ENCODE results near the gene DHX15. TPM values are rescaled to one million over a fixed set of nuclear protein-coding genes. Genes with fewer than 3 reads are reported as not detected.

DHX15 gene
- total RNA-seq, 4 donors from 2014 or later: 106 to 125 (median 119) TPM

DNA sequence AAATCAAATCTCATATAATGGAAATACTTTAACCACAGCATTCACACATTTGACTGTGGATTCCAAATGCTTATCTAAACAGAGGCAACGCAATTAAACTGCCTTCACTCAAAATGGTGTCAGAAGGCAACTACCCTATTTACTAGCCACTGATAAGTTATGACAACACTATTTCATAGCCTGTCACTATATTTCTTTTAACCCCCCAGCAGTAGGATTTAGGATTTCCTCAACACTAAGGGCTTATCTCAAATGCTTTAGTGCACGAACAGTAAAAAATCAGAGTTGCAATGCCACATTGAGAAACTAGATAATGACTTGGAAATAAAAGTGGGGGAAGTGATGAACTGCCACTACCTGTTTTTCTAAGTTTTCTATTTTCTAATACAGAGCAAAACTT is 66.7 kb downstream of the DHX15 start:
- no peak for DNase-seq (ENCODE audit: low spot score in 2 of 2)
- TF ChIP-seq POLR2A (IDR thresholded peaks at IDR 0.05) (no peak), CTCF (IDR thresholded peaks at IDR 0.05) (no peak)
- 92 to 94% methylated on average over 2 of the region's 2 CpGs for WGBS, 2 donors
- intact Hi-C loops (cut with DNase I; ENCODE audit: low total_unique reads): no loop called here
- H3K4me3 ChIP-seq (ENCODE audit: low read depth, poor library complexity, severe bottlenecking): no peak overlapping the region

DNA sequence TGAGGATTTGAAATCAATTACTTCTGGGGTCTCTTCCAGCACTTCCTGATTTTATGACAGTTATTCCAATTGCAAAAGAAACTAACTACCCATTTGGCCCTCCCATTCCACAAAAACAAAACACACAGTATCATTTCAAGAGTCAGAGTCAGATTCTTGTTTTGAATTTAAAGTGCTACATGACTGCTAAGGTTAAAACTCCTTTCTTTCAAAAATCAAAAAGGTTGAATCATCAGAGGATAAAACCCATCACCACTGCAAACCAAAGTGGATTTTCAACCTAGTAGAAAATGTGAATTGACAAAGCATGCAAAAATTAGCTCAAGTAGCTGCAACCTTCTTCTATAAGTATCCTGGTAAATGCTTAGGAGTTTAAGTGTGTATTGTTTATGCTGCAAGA is 67.4 kb downstream of the DHX15 start:
- no peak for DNase-seq (ENCODE audit: low spot score in 2 of 2)
- intact Hi-C loops (cut with DNase I; ENCODE audit: low total_unique reads): no loop called here
- H3K4me3 ChIP-seq (ENCODE audit: low read depth, poor library complexity, severe bottlenecking): no peak overlapping the region
- no peak for TF ChIP-seq POLR2A (IDR thresholded peaks at IDR 0.05)
- no peak for TF ChIP-seq CTCF (IDR thresholded peaks at IDR 0.05)

DNA sequence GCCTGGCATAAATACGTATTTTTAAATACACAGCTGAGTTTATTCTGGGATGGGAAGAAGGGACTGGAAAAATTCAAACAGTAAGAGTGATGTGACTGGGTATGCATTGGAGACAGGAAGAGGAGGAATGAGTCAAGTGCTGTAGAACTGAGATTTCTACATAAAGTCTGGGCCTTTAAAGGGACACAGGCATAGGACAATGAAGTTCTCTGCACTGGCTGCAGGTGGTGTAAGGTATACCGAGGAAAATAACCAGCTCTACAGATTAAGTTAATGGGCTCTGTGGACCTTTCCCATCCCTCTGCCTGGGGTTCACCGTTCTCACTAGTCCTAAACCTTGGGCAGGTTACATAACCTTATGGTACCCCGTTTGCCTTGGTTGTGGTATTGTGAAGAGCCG is 68.7 kb downstream of the DHX15 start:
- intact Hi-C loops (cut with DNase I; ENCODE audit: low total_unique reads): no loop called here
- no peak for DNase-seq (ENCODE audit: low spot score in 2 of 2)
- TF ChIP-seq CTCF (IDR thresholded peaks at IDR 0.05) (no peak), POLR2A (IDR thresholded peaks at IDR 0.05) (no peak)
- no peak overlapping the region for H3K4me3 ChIP-seq (ENCODE audit: low read depth, poor library complexity, severe bottlenecking)
- WGBS, 2 donors: 97 to 98% methylated on average over 5 of the region's 5 CpGs

- TF ChIP-seq CTCF (IDR thresholded peaks at IDR 0.05) (no peak), POLR2A (IDR thresholded peaks at IDR 0.05) (no peak)
- H3K4me3 ChIP-seq (ENCODE audit: low read depth, poor library complexity, severe bottlenecking): no peak overlapping the region
- DNase-seq (ENCODE audit: low spot score in 2 of 2): no peak
- intact Hi-C loops (cut with DNase I; ENCODE audit: low total_unique reads): no loop called here
- 79 to 80% methylated on average over 1 of the region's 1 CpG for WGBS, 2 donors
Observed at GRCh38 chr4:24514808-24515207, 69.5 kb downstream of the DHX15 start.

- intact Hi-C loops (cut with DNase I; ENCODE audit: low total_unique reads): no loop called here
- WGBS, 2 donors: 48 to 85% methylated on average over 2 of the region's 2 CpGs
- DNase-seq (ENCODE audit: low spot score in 2 of 2): no peak
- no peak for TF ChIP-seq POLR2A (IDR thresholded peaks at IDR 0.05)
- no peak for TF ChIP-seq CTCF (IDR thresholded peaks at IDR 0.05)
- no peak overlapping the region for H3K4me3 ChIP-seq (ENCODE audit: low read depth, poor library complexity, severe bottlenecking)
Observed at GRCh38 chr4:24513718-24514117, 70.6 kb downstream of the DHX15 start.

- TF ChIP-seq CTCF (IDR thresholded peaks at IDR 0.05): no peak
- no peak for TF ChIP-seq POLR2A (IDR thresholded peaks at IDR 0.05)
- intact Hi-C loops (cut with DNase I; ENCODE audit: low total_unique reads): no loop called here
- no peak overlapping the region for H3K4me3 ChIP-seq (ENCODE audit: low read depth, poor library complexity, severe bottlenecking)
- DNase-seq (ENCODE audit: low spot score in 2 of 2): no peak
- WGBS, 2 donors: 87% methylated on average over 5 of the region's 5 CpGs
Observed at GRCh38 chr4:24511371-24512063, 72.8 kb downstream of the DHX15 start.
